ENCODE results near the gene NDUFV1. TPM values are rescaled to one million over a fixed set of nuclear protein-coding genes. Genes with fewer than 3 reads are reported as not detected.

NDUFV1 gene
- total RNA-seq, 4 donors from 2014 or later: 75.6 to 207 (median 142) TPM

- no peak for DNase-seq
- H3K4me1 ChIP-seq: peaks cover 0 to 5% of the 10 kb centered on the region in 2 donors
- no peaks in the 10 kb centered on the region for H3K9me3 ChIP-seq
- H3K36me3 ChIP-seq: no peaks in the 10 kb centered on the region
- intact Hi-C loops (cut with DNase I; ENCODE audit: low total_unique reads): no loop called here
- peak overlapping the region; percentile 53 to 54 for H3K27ac ChIP-seq
- no peak overlapping the region for H3K4me3 ChIP-seq
- H3K27me3 ChIP-seq: no peaks in the 10 kb centered on the region
- TF ChIP-seq, protein P1, sequence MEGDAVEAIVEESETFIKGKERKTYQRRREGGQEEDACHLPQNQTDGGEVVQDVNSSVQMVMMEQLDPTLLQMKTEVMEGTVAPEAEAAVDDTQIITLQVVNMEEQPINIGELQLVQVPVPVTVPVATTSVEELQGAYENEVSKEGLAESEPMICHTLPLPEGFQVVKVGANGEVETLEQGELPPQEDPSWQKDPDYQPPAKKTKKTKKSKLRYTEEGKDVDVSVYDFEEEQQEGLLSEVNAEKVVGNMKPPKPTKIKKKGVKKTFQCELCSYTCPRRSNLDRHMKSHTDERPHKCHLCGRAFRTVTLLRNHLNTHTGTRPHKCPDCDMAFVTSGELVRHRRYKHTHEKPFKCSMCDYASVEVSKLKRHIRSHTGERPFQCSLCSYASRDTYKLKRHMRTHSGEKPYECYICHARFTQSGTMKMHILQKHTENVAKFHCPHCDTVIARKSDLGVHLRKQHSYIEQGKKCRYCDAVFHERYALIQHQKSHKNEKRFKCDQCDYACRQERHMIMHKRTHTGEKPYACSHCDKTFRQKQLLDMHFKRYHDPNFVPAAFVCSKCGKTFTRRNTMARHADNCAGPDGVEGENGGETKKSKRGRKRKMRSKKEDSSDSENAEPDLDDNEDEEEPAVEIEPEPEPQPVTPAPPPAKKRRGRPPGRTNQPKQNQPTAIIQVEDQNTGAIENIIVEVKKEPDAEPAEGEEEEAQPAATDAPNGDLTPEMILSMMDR (IDR thresholded peaks at IDR 0.05): no peak
- TF ChIP-seq POLR2A (IDR thresholded peaks at IDR 0.05): no peak
Observed at GRCh38 chr11:67564230-67564629, 42.5 kb upstream of the NDUFV1 start.

DNA sequence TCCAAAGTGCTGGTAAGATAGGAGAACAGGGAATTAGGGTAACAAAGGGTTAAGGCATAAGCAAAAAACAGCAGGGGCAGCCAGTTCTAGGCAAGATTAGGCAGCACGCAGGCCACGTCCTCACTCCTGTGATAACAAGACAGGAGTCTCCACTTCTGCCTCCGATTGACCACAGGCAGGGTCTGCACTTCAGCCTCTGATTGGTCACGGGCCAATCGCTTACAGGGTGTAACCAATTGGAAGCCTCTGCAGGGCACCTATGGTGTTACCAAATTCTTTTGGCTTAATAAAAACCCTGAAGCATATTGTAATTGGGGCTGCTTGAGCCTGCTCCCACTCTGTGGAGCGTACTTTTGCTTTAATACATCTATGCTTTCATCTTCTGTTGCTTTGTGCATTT lies 35.3 kb upstream of the NDUFV1 start:
- H3K27ac ChIP-seq: no peak overlapping the region
- H3K36me3 ChIP-seq: no peaks in the 10 kb centered on the region
- H3K27me3 ChIP-seq: no peaks in the 10 kb centered on the region
- H3K4me1 ChIP-seq: no peaks in the 10 kb centered on the region
- intact Hi-C loops (cut with DNase I; ENCODE audit: low total_unique reads): no loop called here
- DNase-seq: no peak
- H3K9me3 ChIP-seq: no peaks in the 10 kb centered on the region
- TF ChIP-seq, protein P1 (IDR thresholded peaks at IDR 0.05): no peak
- no peak for TF ChIP-seq POLR2A (IDR thresholded peaks at IDR 0.05)
- no peak overlapping the region for H3K4me3 ChIP-seq

DNA sequence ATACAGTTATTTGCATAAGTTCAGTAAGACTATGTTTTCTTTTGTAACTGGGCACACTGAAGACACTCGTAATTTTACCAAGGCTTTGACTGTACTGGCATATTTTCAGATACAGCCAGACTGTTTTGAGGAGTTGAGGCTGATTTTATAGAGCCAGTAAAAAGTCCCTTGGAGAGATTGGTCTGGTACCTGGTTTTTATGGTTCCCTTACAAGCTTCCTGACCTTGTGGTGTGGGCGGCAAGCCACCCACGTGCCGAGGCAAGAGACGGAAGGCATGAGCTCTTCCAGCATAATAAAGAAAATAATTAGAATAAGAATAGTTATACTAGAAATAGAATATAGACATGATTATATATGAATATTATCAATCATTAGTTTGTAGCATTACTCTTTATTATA lies 34.4 kb upstream of the NDUFV1 start:
- TF ChIP-seq, protein P1 (IDR thresholded peaks at IDR 0.05): no peak
- TF ChIP-seq POLR2A (IDR thresholded peaks at IDR 0.05): no peak
- Histone ChIP-seq H3K27ac (no peak overlapping the region), H3K4me1 (no peaks in the 10 kb centered on the region), H3K4me3 (no peak overlapping the region), H3K9me3 (no peaks in the 10 kb centered on the region), H3K36me3 (no peaks in the 10 kb centered on the region), H3K27me3 (no peaks in the 10 kb centered on the region)
- DNase-seq: no peak
- intact Hi-C loops (cut with DNase I; ENCODE audit: low total_unique reads): no loop called here

GRCh38 chr11:67572747-67573419 lies 33.9 kb upstream of the NDUFV1 start:
- DNase-seq: peak in 1 of 2 donors; percentile 31
- TF ChIP-seq, protein P1 (IDR thresholded peaks at IDR 0.05): peak; percentile 45 to 75 (median 65)
- no peak for TF ChIP-seq POLR2A (IDR thresholded peaks at IDR 0.05)
- Histone ChIP-seq H3K4me3 (no peak overlapping the region), H3K4me1 (no peaks in the 10 kb centered on the region), H3K36me3 (no peaks in the 10 kb centered on the region), H3K9me3 (no peaks in the 10 kb centered on the region), H3K27me3 (no peaks in the 10 kb centered on the region), H3K27ac (no peak overlapping the region)
- intact Hi-C loops (cut with DNase I; ENCODE audit: low total_unique reads): no loop called here

- TF ChIP-seq, protein P1 (IDR thresholded peaks at IDR 0.05): no peak
- no peak for TF ChIP-seq POLR2A (IDR thresholded peaks at IDR 0.05)
- no peak overlapping the region for H3K27ac ChIP-seq
- intact Hi-C loops (cut with DNase I; ENCODE audit: low total_unique reads): no loop called here
- DNase-seq: no peak
- no peaks in the 10 kb centered on the region for H3K9me3 ChIP-seq
- no peak overlapping the region for H3K4me3 ChIP-seq
- no peaks in the 10 kb centered on the region for H3K36me3 ChIP-seq
- no peaks in the 10 kb centered on the region for H3K27me3 ChIP-seq
- H3K4me1 ChIP-seq: no peaks in the 10 kb centered on the region
Observed at GRCh38 chr11:67574938-67575337, 31.8 kb upstream of the NDUFV1 start.
